Right lobe of liver (tissue), 4 donors: ENCODE measurements around the gene SCEL.

ENCODE experiments used
- CTCF ChIP-seq, 4 donors: fragments of 200-600 bp in 3 of 4; fragments of 450-650 bp in 1 of 4; IDR thresholded peaks; one replicate each; pipeline versions ENCODE4 v1.5.1 to v1.8.0; 2016 to 2022; ENCODE audit warnings: antibody characterized with exemption in 4 of 4, mild to moderate bottlenecking in 2 of 4
- POLR2A ChIP-seq: fragments of 450-650 bp; IDR thresholded peaks from one replicate; pipeline ENCODE4 v1.6.1; 2017; ENCODE audit warnings: antibody characterized with exemption, mild to moderate bottlenecking
- donor health status: DM: no; HTN: no; CAD: no.
- donor health status: DM: no; HTN: no; CAD: no.
- donor health status: DM: no; HTN: yes; CAD: no.

- no peak for TF ChIP-seq CTCF (IDR thresholded peaks at IDR 0.05)
- TF ChIP-seq POLR2A = no peak
These were observed 125.3 kb downstream of the SCEL start for GRCh38 chr13:77660841-77661250.
